Lower lobe of right lung (tissue), 2 donors: ENCODE data around the gene LTB4R. TPM values are rescaled to one million over a fixed set of nuclear protein-coding genes. Genes with fewer than 3 reads are reported as not detected.

Source experiments
- ATAC-seq, 2 donors: fragments of 200-7000 bp; cut with Tn5 transposase; one replicate each; pipeline ENCODE4 v1.9.1; 2020 to 2022; ENCODE audit warnings: mild to moderate bottlenecking in 2 of 2, moderate library complexity in 2 of 2
- DNase-seq: peaks from one replicate; pipeline ENCODE4 v3.0.0-alpha.2; 2020
- H3K27ac ChIP-seq: fragments of 200-600 bp; one replicate; pipeline ENCODE4 v1.8.0; 2022
- H3K27me3 ChIP-seq: fragments of 200-600 bp; one replicate; pipeline ENCODE4 v1.8.0; 2022; ENCODE audit warnings: low read depth
- H3K36me3 ChIP-seq: fragments of 200-600 bp; one replicate; pipeline ENCODE4 v1.8.0; 2022; ENCODE audit warnings: mild to moderate bottlenecking
- H3K4me1 ChIP-seq: fragments of 200-600 bp; one replicate; pipeline ENCODE4 v1.8.0; 2022
- H3K4me3 ChIP-seq: fragments of 200-600 bp; one replicate; pipeline ENCODE4 v1.8.0; 2022; ENCODE audit warnings: mild to moderate bottlenecking
- H3K9me3 ChIP-seq: fragments of 200-600 bp; one replicate; pipeline ENCODE4 v1.8.0; 2022
- intact Hi-C: fragments of 100-400 bp; cut with DNase I; formaldehyde crosslinking; loops from one replicate; pipeline ENCODE4 v1.11.0; 2022
- total RNA-seq: library from RNA; stranded (reverse); fragmentation: NEBNext Ultra II Directional; extraction: Animal tissue kit (Norgen Biotek cat#: 25700); gene quantifications from one replicate; pipeline ENCODE4 v1.2.1, GENCODE V29; 2021
- TF ChIP-seq, protein P1 (sequence below): fragments of 200-600 bp; IDR thresholded peaks from one replicate; pipeline ENCODE4 v1.8.0; 2022; ENCODE audit warnings: antibody characterized with exemption, mild to moderate bottlenecking
- donor health status: DM: no; HTN: yes; CAD: no; lungs with severe emphysema.

Gene LTB4R
- total RNA-seq, 1 donor from 2014 or later: 14.1 TPM

GRCh38 chr14:24269910-24270536, 41.3 kb upstream of the LTB4R start:
- DNase-seq: no peak
- ATAC-seq: no peak
- H3K27ac ChIP-seq: no peak overlapping the region

DNA sequence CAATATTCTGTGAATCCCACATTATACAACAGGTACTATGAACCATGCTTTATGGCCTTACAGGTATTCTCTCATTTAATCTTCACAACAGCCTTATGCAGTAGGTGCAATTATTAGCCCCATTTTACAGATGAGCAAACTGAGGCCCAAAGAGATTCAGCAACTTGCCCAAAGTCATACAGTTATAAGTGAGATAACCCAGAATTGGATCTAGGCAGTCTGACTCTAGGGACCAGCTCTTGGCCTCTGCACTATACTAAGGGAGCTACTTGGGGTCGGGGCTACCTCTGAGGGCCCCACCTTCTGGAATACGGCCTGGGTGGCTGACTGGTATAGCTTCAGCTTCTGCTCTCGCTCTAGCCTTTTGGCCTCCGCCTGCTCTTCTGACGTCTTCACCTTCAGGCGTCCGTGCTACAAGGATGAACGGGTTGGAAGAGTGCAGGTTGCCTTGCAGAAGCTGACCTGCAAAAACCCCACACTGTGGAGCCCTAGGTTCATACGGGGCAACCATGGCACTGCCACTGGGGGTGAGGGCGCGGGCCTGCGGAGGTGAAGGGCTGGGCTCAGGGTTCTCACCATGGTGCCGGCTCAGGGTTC, 40.7 kb upstream of the LTB4R start:
- TF ChIP-seq, protein P1, sequence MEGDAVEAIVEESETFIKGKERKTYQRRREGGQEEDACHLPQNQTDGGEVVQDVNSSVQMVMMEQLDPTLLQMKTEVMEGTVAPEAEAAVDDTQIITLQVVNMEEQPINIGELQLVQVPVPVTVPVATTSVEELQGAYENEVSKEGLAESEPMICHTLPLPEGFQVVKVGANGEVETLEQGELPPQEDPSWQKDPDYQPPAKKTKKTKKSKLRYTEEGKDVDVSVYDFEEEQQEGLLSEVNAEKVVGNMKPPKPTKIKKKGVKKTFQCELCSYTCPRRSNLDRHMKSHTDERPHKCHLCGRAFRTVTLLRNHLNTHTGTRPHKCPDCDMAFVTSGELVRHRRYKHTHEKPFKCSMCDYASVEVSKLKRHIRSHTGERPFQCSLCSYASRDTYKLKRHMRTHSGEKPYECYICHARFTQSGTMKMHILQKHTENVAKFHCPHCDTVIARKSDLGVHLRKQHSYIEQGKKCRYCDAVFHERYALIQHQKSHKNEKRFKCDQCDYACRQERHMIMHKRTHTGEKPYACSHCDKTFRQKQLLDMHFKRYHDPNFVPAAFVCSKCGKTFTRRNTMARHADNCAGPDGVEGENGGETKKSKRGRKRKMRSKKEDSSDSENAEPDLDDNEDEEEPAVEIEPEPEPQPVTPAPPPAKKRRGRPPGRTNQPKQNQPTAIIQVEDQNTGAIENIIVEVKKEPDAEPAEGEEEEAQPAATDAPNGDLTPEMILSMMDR: no peak
- H3K36me3 ChIP-seq: peaks cover 46% of the 10 kb centered on the region
- ATAC-seq (no peak), DNase-seq (no peak)
- no peaks in the 10 kb centered on the region for H3K27me3 ChIP-seq
- intact Hi-C loops: no loop called here
- H3K4me3 ChIP-seq: peak overlapping the region; percentile 74
- H3K4me1 ChIP-seq: peaks cover 44% of the 10 kb centered on the region
- H3K9me3 ChIP-seq: no peaks in the 10 kb centered on the region
- peak overlapping the region; percentile 98 for H3K27ac ChIP-seq

More at GRCh38 chr14:24269910-24270536, 41.3 kb upstream of the LTB4R start:
- intact Hi-C loops: no loop called here
- TF ChIP-seq, protein P1: no peak
- Histone ChIP-seq H3K27me3 (no peaks in the 10 kb centered on the region), H3K36me3 (peaks cover 52% of the 10 kb centered on the region), H3K9me3 (no peaks in the 10 kb centered on the region), H3K4me1 (peaks cover 38% of the 10 kb centered on the region), H3K4me3 (no peak overlapping the region)

DNA sequence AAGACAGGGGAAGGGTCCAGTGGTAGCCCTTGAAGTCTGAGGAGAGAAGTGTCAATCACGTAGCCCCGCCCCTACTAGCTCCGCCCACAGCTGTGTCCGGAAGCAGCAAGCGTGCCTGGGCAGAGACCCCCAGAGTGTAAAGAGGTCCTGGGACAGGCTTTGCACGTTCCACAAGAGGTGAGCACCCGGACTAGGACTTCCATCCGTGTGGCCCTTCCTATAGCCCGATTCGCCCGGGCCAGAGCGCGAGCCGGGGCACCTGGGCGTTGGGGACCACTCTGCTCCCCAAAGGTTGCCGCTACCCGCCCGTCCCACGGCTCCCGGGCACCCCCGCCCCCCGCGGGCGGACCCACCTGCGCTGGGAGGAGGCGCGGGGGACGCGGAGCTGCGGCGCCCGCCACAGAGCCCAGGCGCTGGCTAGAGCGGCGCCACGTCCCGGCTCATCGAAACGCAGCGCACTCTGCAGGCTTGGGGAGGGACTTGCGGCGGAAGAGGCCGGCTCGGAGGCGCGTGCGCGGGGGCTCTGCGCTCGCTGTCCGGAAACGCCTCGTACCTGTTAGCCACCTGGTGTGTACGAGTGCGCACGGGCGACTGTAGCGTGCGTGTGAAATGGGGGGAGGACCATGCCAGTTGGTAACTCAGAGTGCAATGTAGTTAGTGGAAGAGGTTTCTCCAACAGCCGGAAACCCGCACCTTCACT, 40.0 kb upstream of the LTB4R start, which contains the start of gene RABGGTA:
TSS of gene RABGGTA (minus strand) at position 464 of the 700 bp plus-strand sequence. CDS start 482 bp downstream, outside the sequence.
- Histone ChIP-seq H3K27ac (peak within 1 kb of the TSS; percentile 98), H3K27me3 (no peaks in the 10 kb centered on the region), H3K4me1 (peaks cover 49% of the 10 kb centered on the region), H3K4me3 (peak within 1 kb of the TSS; percentile 74), H3K9me3 (no peaks in the 10 kb centered on the region), H3K36me3 (peaks cover 40% of the 10 kb centered on the region)
- DNase-seq (peak; percentile 94), ATAC-seq (peak; percentile 91 to 95)
- TF ChIP-seq, protein P1: peak; percentile 75
- intact Hi-C loops: no loop called here

DNA sequence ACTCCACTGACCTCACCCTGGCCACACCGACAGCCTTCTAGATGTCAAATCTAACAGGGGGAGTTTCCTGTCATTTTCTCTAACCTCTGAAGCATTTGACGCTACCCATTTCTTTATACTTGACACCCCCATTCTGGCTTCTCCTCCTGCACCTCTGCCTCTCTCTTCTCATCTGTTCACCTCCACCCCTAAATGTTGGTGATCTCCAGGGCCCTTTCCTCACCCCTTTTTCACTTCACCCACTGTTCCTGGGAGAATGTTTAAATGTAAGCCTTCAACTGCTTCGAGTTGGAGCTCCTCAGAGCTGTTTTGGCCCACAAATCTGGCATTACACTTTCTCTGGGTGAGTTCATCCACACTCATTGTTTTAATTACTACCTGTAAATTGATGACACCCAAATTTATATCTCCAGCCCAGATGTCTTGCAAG, 39.5 kb upstream of the LTB4R start:
- ATAC-seq (no peak), DNase-seq (no peak)
- H3K9me3 ChIP-seq: no peaks in the 10 kb centered on the region
- peaks cover 34% of the 10 kb centered on the region for H3K36me3 ChIP-seq
- H3K4me1 ChIP-seq: peaks cover 55% of the 10 kb centered on the region
- peak overlapping the region; percentile 98 for H3K27ac ChIP-seq
- no peaks in the 10 kb centered on the region for H3K27me3 ChIP-seq
- intact Hi-C loops: no loop called here
- TF ChIP-seq, protein P1: no peak
- peak overlapping the region; percentile 74 for H3K4me3 ChIP-seq

DNA sequence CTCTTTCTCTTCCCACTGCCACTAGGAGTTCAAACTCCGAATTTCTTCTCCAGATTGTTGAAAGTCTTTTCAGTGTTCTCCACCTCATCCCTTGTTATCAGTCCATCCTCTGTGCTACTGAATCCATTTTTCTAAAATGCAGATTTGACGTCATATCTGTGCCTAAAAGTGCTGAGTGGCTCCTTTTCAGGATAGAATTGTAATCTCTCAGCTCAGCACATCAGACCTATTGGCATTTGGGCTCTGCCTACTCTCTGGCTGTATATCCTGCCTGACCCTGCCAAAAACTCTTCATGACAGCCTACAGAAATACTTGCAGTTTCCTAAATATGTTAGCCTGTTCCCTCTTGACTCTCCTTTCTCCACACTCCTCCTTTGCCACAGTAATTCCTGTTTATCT, 38.8 kb upstream of the LTB4R start:
- Histone ChIP-seq H3K4me1 (peaks cover 61% of the 10 kb centered on the region), H3K9me3 (no peaks in the 10 kb centered on the region), H3K27me3 (no peaks in the 10 kb centered on the region), H3K27ac (peak overlapping the region; percentile 98), H3K36me3 (peaks cover 28% of the 10 kb centered on the region), H3K4me3 (no peak overlapping the region)
- ATAC-seq (peak in 1 of 2 donors; percentile 27), DNase-seq (no peak)
- intact Hi-C loops: no loop called here
- TF ChIP-seq, protein P1: no peak
